ENCODE results near the gene PCGF5.
"Not testable (repeated sequence)": the region's sequence is repeated elsewhere in the genome, so short reads cannot be mapped to it uniquely, and the experiment has no call there.

The PCGF5 gene

DNA sequence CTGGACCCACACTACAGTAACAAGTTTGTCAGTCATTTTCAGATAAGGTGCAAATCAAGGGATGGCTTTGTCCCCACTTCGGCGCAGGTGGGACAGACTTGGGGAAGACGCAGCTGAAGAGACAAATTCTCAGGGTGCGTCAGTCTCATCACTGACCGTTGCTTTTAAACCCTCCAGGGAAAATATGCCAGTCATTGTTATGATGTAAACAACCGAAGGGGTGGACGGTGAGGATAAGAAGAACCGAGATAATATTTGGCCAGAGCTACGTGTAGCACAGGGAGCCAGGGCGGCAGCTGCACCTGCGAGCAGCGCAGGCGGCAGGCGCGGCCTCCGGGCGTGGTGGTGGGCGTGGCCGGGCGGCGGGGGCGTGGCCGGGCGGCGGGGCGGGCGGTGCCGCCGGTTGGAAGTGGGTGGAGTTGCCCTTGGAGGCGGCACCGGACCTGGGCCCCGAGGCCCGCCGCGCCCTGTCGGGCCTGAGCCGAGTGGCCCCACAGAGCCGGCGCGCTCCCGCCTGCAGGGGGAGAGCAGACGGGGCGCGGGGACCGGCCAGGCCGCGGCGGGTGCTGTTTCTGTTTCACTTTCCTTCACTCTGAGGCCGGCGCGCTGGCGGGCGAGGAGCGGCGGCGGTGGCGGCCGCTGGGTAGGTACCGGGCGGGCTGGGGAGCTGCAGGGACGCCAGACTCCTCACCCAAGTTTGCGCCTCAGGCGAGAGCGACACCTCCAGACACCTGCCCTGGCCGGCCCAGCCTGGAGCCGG lies at the start of gene PCGF5:
TSS of gene PCGF5 (plus strand) at position 470 of the 760 bp plus-strand sequence. CDS start 2,209 bp downstream, outside the sequence.
- peak; percentile 95 for DNase-seq

DNA sequence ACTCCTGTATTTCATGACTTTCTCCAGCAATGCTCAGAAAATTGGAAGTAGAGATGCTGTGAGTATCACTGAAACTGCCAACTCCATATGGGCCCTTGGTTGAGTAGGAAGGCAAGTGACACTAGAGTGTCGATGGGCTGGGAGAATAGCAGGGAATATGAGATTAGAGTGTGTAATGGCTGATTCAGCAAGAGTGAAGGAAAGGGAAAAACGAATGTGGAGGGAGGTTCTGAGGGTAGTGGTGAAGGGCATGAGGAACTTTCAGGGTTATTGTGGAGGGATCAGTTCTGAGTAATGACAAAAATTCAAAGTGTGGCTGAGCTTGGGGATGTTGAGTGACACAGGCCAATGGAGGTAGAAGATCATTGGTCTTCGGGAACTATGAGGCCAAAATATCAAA lies 49.0 kb upstream of the PCGF5 start:
- DNase-seq = no peak

DNA sequence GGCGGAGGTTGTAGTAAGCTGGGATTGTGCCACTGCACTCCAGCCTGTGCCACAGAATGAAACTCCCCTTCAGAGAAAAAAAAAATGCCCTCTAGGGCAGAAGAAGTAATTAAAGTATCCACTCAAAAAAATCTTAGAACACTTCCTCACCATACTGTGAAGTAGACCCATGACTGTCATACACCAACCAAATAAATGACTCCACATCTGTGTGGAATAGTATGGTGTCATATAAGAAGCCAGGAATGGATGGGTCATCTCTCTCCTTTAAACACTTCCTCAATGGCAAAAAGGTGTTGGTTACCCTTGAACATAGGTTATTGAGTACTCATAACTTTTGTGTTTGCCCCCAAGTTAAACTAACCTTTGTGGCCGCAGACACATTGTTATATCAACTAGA lies 48.1 kb upstream of the PCGF5 start:
- no peak for DNase-seq

DNA sequence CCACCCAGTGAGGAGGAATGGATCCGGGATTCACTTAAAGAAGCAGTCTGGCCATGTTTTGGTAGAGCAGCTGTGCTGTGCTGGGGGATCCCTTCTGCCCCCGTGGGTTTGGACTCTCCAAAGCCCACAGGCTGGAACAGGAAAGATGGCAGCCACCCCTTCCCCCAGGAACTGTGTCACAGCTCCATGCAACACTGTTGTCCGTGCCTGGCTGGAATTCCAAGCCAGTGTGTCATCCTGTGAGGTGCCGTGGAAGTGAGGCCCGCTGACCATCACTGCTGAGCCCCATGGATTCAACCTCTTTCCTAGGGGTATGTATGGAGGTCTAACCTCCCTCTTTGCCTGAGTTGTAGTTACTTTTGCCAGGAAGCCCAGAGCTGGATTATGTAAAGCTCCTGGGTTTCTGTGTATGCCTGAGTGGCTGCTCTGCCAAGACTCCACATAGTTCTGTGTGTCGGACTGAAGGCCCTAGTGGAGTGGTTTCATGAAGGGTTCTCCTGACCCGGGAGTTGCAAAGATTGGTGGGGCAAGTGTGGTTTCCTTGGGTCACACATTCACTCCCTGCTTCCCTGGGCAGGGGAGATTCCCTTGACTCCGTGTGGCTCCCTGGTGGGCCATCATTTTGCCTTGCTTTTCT lies 35.1 kb upstream of the PCGF5 start:
- no peak for DNase-seq

DNA sequence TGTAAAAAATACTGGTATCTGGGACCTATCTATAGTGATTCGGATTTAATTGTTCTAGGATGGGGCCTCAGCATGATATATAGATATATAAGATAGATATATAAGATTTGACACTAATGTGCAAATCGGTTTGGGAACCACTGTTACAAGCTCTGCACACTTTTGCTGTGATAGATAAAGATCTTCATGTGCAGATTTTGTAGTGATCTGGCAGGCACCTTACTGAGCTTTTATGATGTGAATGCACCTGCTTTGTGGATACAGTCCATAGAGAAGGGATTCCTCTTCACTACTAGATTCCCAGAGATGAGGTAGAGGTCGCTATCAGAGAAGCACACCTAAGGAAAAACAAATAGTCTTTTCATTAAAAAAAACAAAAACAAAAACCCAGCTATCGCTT lies 33.3 kb upstream of the PCGF5 start:
- DNase-seq = no peak

DNA sequence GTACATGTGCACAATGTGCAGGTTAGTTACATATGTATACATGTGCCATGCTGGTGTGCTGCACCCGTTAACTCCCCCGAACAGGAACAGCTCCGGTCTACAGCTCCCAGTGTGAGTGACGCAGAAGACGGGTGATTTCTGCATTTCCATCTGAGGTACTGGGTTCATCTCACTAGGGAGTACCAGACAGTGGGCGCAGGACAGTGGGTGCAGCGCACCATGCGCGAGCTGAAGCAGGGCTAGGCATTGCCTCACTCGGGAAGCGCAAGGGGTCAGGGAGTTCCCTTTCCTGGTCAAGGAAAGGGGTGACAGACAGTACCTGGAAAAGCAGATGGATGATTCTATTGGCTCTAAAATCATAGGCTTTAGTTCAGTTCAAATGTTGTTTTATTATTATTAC lies 32.5 kb upstream of the PCGF5 start:
- not testable (repeated sequence) for DNase-seq

DNA sequence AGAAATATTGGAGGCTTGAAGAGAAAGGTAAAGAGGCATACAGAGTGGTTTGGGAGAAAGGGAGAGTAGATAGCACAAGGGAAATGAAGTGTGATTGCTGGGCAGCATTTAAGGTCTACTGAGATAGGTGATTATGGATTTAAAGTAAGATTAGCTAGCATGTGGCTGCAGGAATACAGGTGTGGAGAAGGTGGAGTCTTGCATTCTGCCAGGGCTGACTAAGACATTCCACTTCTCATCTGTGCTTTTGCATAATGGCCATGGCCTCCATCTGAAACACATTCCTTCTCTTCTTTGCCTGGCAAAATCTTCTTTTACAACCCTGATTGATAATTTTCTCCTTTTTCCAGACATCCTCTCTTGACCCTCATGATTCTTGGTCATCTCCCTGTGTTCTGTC lies 31.6 kb upstream of the PCGF5 start:
- no peak for DNase-seq

DNA sequence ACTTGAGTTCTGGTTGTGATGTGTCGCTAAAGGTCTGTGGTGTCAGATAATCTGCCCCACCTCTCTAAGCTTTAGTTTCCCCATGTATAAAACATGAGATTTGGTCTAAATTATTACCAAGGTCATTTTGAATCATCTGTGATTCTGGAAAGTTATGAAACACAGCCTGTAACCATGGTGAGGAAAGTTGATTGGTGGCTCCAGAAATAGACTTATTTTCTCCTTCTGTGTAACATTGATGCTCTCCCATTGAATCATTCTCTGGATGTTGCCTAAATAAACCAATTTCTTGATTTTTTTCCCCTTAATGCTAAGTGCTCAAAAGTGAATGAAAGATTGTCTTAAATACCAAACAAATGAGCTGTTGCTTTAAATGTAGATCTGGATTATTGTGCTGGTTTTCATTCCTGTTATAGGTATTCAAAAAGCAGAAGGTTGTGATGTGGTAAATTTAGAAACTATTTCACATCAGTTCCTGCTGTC lies 30.0 kb upstream of the PCGF5 start:
- DNase-seq = no peak

DNA sequence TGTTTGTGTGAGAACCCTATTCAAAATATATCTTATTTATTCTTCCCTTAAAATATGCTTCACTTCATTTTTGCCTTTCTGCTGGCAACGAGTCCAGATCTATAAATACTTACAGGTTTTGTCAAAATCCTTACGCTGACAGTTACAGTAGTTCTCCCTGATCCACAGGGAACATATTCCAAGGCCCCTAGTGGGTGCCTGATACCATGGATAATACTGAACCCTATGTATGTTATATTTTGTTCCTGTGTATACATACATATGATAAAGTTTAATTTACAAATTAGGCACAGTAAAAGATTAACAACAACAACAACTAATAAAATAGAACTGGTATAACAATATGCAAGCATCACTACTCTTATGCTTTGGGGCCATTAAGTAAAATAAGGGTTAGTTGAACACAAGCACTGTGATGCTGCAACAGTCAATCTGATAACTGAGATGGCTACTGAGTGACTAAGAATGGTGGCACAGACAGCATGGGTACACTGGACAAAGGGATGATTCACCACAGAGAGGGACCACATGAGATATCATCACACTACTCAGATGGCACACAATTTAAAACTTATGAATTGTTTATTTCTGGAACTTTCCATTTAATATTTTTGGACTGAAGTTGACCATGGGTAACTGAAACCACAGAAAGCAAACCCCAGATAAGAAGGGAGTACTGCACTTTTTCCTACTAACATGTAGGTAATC lies 29.4 kb upstream of the PCGF5 start:
- DNase-seq = peak; percentile 37

DNA sequence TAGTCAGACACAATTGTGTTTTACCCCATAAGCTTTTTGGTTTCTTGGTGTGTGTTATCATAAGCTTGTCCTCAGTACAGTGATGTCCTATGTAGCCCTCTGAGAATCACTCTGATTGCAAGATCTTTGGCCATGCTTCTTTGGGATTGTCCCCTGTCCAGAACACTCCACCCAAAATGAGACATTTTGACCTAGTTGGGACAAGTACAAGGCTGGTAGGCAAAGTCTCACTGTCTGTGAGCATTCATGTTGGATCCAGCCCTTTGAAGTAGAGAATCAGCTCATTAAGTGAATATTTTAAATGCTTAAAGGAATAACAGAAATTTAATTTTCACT lies 28.9 kb upstream of the PCGF5 start:
- DNase-seq = no peak

DNA sequence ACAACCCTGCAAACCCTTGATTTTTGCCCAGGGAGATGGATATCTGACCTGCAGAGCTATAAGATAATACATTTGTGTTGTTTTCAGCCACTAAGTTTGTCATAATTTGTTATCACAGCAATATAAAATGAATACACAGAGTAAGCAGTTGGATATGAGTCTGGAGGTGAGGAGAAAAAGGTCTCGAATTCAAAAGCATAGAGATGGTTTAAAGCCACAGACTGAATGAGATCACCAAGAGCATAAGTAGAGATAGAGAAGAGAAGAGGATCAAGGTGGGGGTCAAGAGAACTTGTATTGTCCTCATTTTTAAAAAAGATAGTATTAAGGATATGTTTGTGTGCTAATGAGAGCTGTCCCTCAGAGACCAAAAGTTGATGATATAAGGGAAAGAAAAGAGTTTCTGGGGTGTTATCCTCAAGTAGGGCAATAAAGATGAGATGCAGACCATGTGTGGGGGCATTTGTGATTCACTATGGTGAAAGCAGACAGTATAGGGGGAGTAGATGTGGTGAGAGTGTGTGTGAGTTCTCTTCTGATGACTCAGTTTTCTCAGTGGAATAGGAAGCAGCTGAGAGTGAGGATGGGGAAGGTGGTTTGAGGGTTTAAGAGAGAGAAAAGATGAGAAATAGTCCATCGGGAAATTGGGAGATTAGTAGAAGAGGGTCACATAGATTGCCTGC lies 25.8 kb upstream of the PCGF5 start:
- DNase-seq = peak; percentile 30

DNA sequence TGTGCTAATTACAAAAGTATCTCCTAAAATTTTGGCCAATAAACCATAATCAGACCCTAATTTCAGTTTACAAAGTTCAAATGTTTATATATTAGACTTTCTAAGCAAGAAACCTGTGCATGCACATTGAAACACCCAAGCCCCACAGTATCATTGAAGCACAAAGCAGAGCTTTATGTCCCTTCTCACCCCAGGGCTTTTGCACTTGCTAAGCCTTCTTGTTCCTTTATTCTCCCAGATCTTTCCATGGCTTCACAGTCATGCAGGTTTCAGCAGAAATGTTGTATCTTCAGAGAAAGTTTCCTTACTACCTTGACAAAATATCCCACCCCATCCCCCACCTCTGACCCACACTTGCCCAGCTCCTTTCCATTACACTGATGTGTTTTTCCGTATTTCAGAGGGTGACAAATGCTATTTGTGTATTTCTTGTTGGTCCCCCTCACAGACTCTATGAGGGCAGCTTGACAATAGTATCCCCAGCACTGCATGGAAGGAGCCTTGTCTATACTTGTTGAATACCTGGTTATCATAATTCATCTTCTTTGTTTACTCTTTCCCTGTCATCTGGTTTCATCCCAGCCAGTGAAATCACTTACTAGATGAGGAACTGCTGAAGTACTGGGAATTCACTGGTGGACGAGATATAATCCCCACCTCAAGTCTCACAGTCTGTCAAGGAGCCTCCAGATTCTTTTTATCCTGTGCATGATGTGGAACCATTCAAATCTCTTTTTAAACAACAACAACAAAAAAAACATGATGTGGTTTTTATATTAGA lies 24.0 kb upstream of the PCGF5 start:
- no peak for DNase-seq

DNA sequence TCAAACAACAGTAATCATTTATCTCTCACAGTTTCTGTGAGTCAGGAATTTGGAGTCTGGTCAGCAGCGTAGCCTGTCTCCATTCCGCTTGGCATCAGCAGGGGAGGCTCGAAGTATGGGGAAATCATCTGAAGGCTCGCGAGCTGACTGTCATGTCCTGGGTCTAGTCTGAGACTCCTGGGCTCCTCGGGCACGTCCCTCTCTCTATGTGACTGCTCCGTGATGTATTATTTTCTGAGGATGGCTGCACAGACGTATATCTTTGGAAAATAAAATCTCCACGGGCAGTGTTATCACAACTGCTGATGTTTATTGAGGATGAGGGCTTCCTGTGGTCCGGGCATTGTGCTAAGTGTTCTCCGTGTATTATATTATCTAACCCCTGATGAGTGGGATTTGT lies 23.3 kb upstream of the PCGF5 start:
- DNase-seq = no peak

DNA sequence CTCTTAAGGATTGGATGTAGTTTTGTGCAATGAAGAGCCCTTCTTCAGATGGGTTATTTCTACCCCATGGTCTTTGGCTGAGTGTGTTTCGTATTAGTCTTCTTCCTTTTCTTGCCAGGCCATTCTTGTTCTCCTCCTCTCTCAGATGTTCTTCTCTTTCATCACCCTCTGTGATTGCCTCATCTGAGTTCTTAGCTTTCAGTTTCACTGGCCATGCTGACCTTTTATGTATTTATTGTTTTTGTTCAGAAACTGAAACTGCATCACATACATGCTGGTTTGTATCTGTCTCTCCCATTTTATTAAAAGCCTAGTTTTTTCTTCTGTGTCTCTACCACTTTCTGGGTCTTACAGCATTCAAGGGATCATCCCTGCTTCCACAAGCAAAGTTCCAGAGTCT lies 21.7 kb upstream of the PCGF5 start:
- DNase-seq = peak; percentile 63

DNA sequence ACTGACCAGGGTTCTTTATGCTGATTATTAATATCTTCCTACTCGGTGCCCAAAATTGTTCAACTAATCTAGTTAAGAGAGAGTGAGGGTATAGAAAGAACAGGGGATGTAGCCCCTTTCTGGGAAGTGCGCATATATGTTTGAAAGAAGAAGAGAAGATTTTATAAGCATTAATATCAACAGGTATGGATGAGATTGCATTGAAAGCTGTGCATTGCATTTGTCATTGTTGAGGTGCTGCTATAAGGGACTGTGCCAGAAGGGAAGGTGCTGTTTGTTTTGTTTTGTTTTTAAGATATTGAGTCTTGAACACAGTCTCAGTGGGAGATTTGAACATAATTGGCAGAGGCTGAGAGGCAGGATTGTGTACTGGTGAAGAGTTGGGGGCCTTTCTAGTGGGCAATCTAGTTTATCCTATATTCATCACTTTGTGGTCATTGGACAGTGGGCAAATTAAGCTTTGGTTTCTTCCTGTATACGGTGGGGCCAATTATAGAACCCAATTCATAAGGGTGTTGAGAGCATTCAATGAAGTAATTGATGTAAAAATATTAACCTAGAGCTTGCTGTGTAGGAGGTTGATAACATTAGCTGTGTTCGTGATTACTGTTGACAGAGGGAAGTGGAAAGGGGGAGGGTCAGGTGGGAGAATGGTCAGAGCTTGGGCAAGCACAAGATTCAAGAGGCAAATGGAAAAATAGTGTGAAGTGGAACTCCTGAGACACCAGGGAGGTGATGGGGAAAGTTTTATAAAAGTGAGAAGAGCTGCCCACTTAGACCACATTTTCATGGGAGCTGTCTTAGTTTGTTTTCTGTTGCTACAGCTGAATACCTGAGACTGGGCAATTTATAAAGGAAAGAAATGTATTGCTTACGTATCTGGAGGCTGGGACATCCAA lies 19.9 kb upstream of the PCGF5 start:
- no peak for DNase-seq

DNA sequence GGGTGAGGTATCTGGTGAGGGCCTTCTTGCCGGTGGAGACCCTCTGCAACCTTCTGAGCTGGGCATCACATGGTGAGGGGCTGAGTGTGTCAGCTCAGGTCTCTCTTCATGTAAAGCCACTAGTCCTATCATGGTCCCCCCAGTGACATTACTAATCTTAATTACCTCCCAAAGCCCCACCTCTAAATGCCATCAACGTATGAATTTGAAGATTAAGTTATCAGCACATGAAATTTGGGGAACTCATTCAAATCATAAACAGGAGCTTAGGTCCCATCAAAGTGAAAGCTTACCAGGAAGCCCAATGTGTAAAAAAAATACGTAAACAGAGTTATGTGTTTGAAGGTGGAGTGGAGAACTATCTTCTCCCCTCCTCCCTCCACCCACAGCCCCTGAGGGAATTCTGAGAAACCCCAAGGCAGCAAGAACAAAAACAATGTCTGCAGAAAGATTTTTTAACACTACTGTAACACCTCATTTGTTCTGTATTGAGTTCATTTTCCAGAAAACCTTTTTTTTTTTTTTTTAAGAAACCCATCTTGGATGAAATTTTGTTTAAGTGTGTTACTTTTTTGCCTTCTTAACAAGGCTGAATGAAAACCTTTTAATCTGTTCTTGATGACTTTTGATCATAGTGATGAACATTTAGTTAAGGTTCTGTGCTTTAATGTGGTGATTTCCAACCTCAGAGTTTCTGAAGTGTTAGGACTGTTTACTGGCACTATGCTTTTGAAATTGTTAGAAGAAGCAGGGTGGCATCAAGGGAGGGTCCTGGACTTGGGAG lies 19.1 kb upstream of the PCGF5 start:
- peak; percentile 63 for DNase-seq

DNA sequence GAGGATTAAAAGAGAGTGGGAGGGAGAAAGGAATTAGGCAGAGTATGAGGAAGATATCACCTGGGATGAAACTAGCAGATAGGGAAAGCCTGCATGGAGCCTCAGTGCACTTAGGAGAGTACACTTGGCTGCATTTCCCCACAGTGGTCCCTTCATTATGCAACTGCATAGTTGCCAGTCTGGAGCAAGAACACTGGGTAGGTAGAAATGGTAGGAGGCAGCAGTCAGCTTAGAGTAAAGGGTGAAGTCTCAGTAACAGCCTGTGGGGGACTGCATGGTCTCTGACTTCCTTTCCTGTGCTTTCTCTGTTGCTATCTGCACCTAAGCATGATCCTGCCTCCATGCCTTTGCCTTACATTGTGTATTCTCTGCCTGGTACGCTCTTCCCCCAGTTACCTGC lies 14.0 kb upstream of the PCGF5 start:
- no peak for DNase-seq

DNA sequence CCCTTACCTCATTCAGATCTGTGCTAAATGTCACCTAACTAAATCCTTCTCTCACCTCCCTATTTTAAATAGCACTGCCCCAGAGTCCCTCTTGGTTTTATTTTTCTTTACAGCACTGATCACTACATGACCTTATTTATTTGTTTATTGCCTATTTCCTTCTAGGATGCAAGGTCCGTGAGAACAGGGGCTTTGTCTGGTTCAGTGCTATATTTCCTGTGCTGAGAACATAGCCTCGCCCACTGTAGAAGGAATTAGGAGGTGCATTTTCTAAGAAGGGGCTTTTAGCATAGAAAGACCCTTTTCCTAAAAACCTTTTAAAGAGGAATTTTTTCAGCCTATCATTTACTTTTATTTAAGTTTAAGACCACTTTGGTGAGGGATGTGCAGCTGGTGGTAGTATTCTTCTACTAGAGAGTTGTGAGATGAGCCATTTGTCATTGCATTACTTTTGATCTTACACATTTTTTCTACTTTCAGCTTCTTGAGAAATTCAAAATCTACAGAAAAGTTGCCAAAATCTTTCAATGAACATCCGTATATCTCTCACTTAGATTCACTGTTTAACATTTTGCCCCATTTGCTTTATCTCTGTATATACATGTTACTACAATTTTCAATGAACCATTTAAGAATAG lies 13.5 kb upstream of the PCGF5 start:
- DNase-seq = peak; percentile 34

DNA sequence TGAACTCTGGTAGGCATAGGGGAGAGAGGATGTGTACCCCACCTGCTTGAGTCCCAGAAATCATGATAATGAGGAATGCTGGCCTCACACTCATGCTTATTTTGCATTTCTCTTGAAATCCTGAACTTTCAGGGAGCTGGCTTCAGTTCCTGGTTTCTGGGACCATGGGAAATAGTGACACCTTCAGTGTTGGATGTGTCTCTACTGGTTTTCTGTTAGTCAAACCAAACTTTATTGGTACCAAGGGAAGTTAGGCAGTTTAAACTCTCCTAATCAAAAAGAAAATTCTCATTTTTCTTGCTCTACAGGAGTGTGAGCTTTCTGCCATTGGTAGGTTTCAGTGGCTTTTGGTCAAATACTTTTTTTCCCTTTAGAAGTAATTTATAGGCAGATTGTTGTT lies 11.8 kb upstream of the PCGF5 start:
- DNase-seq = no peak

DNA sequence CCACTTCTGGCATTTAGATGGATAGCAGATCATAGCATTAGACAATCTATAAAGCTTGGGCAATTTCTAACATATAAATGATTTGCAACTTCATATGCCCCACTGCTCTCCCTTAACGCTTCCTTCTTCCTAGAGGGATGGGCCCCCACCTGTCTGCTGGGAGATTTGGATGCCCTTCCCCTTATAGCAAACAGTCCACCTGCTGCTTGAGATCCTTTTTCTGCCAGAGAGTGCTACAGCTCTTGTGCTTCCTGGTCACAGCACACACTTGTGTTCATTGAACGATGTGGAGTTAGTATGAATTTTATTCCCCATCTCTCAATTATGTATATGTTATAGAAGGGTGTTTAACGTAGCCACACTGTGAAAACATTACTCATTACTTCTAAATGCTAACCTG lies 10.4 kb upstream of the PCGF5 start:
- no peak for DNase-seq
